HG02973 (cell line): ENCODE measurements around the gene HAX1.
"Not testable (repeated sequence)": the region's sequence is repeated elsewhere in the genome, so short reads cannot be mapped to it uniquely, and the experiment has no call there.

ENCODE experiments used
- ATAC-seq: cut with Tn5 transposase; IDR thresholded peaks from one replicate; pipeline ENCODE4 v1.9.1; 2021; ENCODE audit warnings: moderate library complexity; ENCODE audit not compliant: unreplicated experiment

HAX1 gene

DNA sequence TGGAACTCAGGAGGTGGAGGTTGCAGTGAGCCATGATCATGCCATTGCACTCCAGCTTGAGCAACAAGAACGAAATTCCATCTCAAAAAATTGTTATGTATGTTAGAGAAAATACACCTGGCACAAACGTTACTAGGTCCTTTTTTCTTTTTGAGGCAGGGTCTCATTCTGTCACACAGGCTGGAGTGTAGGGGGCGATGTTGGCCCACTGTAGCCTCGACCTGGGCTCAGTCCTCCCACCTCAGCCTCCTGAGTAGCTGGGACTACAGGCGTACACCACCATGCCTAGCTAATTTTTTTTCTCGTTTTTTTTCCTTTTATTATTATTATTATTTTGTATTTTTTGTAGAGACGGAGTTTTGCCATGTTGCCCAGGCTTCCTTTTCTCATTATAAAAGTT is 4.4 kb downstream of the HAX1 start:
- ATAC-seq: no peak

DNA sequence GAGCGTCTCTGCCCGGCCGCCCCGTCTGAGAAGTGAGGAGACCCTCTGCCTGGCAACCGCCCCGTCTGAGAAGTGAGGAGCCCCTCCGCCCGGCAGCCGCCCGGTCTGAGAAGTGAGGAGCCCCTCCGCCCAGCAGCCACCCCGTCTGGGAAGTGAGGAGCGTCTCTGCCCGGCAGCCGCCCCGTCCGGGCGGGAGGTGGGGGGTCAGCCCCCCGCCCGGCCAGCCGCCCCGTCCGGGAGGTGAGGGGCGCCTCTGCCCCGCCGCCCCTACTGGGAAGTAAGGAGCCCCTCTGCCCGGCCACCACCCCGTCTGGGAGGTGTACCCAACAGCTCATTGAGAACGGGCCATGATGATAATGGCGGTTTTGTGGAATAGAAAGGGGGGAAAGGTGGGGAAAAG is 15.2 kb downstream of the HAX1 start:
- ATAC-seq: not testable (repeated sequence)

DNA sequence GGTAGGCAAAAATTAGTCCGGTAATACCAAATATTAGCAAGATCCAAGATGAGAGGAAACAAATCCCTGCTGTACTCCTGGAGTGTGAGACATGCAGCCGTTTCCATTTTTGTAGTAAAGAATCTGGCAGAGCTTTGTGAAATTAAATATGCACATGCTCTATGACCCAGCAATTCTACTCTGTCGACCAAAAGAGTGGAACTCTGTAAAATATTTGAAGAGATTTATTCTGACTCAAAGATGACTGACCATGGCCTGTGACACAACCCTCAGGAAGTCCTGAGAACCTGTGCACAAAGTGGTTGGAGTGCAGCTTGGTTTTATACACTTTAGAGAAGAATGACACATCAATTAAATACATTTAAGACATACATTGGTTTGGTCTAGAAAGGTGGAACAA is 16.2 kb downstream of the HAX1 start:
- no peak for ATAC-seq

DNA sequence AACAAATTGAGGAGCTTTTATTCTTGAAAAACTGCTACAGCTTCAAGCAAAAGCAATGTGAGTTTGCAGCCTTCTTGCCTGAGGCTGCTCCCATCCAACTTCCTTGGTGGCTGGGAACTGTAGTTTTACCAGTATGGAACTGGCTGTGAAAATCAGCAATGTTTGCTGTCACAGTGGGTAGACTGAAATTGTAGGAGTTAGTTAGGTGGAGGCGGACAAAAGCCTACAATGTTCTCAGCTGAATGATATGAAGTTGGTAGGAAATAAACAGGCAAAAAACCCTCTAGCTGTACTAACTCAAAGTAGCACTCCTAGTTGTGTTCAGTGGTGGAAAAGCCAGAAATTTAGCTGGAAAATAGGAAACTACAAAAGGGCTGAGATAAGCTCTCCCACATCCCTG is 18.5 kb downstream of the HAX1 start:
- no peak for ATAC-seq

DNA sequence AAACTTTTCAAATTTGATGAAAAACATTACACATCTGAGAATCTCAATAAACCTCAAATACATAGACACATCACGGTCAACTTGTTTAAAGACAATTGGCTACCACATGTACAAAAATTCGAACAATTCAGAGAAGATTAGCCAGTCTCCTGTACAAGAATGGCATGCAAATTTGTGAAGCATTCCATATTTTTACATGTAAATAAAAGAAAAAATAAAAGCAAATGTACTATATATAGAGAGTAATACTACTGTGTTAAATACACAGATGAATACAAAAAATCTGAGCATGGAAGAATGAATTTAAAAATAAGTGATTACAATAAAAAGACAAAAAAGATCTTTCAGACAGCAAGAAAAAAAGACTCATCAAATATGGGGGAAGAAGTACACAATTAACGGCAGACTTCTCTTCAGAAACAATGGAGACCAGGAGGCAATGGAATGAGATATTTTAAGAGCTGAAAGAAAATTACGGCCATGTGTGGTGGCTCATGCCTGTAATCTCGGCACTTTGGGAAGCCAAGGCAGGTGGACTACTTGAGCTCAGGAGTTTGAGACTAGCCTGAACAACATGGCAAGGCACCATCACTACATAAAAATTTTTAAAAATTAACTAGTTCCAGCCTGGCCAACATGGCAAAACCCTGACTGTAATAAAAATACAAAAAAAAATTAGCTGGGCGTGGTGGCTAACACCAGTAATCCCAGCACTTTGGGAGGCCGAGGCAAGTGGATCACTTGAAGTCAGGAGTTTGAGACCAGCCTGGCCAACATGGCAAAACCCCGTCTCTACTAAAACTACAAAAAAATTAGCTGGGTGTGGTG is 23.2 kb downstream of the HAX1 start:
- ATAC-seq: no peak

DNA sequence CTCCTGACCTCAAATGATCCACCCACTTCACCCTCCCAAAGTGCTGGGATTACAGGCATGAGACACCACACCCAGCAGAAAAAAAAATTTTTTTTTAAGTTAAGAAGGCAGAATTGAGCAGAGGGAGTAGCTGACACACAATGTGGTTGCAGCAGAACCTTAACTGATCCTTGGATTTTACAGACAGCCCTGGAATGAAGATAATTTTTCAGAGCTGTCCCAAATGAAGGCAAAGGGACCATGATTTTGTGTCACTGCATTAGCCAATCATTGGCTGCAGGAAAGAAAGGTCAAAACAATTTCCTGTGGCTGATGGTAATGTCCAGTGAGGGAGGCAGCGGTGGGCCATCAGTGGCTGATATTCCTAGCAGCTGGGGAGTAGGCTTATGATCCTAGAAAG is 29.2 kb downstream of the HAX1 start:
- ATAC-seq: no peak

DNA sequence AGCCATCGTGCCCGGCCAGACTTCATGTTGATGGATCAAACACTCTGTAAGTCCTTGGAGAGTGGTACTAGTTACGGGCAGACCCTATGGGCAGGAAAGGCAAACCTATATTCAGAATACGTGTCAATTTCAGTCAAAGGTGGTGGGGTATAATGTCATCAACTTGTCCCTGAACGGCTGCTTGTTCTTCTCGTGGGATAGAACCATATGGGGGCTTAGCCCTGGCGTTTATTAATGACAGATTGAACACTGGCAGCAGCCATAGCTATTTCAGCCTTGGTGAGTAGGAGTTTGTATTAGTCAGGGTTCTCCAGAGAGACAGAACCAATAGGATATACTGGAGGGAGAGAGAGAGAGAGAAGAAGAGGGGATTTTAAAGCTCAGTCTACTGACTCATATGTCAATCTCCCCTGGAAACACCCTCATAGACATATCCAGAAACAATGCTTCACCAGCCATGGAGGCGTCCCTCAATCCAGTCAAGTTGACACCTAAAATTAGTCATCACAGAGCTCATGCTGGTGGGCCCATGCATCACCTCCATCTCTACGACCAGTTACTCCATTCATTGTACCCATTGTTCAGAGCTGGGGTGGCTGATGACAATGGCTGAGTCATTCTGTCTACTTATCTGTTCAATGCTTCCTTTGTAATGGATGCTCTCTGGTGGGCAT is 32.4 kb downstream of the HAX1 start:
- no peak for ATAC-seq

DNA sequence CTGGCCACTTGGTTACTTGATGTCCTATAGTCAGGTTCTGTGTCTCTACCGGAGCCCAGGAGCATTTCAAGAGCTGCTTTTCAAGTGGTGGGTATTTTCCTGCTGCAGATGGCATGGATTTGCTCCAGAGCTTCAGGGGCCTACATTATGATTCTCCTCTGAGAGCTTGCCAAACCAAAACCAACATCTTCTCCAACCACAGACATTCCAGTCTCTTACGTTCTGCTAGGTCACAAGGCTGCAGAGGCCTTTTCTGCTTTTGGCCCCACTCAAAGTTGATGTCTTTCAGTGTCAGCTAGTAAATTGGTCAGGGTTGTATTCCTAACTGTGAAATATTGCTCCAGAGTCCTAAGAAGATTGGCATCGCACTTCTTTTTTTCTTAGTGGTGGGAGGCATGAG is 33.7 kb downstream of the HAX1 start:
- ATAC-seq: no peak

DNA sequence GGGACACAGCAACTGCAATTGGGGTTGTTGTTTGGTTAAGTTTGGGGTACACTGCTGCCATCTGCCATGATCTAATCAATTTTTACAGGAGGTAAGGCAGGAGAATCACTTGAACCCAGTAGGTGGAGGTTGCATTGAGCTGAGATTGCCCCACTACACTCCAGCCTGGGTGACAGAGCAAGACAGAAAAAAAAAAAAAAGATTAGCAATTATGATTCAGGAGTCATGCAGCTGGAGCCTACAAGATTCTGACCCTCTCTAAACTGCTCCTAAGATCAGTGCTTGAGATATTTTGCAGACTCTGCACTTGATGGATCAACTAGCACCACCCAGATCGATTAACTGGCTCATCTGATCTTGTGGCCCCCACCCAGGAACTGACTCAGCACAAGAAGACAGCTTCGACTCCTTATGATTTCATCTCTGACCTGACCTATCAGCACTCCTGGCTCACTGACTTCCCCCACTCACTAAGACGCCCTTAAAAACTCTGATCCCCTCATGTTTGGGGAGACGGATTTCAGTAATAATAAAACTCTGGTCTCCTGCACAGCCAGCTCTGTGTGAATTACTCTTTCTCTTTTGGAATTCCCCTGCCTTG is 35.3 kb downstream of the HAX1 start:
- ATAC-seq: not testable (repeated sequence)

DNA sequence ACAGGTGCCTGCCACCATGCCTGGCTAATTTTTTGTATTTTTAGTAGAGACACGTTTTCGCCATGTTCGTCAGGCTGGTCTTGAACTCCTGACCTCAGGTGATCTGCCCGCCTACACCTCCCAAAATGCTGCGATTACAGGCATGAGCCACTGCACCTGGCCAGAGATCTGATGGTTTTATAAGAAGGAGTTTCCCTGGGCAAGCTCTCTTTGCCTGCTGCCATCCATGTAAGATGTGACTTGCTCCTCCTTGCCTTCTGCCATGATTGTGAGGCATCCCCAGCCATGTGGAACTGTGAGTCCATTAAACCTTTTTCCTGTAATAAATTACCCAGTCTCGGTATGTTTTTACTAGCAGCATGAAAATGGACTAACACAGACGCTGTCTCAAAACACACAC is 36.7 kb downstream of the HAX1 start:
- ATAC-seq: not testable (repeated sequence)

DNA sequence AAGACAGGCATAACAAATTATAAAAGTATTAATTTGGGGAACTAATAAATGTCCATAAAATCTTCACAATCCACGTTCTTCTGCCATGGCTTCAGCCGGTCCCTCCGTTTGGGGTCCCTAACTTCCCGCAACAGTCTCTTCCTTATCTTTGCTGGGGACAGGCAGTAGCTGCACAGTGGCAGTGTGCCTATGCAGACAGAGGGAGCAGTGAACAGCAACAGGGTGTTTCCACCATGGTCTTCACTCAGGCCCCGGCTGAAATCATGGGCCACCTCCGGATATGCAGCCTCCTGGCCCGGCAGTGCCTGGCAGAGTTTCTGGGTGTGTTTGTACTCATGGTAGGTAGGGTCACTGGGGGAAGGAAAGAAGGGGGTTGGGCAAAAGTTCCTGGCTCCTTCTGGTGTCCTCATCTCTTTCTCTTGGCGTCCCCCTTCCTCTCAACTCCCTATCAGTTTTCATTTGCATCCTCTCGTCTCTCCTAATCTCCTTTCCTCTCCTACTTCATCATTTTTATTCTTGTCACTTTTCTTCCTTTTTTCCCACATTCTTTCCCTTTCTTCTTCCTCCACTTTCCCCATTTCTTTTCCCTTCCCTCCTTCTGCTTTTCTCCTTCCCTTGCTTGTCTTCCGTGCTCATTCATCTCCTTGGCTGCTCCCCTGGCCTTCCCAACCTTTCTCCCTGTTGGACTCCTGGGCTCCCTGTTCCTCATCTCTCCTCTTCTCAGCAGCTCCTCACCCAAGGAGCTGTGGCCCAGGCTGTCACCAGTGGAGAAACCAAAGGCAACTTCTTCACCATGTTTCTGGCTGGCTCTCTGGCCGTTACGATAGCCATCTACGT is 40.0 kb downstream of the HAX1 start:
- ATAC-seq: not testable (repeated sequence)

DNA sequence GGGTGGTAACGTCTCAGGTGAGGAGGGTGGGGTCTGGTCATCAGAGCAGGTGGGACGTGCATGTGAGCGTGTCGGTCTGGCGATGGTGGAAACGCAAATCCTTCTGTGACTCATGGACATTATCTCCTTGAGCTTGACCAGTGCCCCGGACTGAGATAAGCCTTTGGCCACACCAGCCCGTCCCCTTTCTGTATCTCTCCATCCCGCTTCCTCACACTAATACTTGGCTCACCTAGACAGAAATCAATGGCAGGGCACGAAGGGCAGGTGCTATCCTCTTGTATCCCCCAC is 40.6 kb downstream of the HAX1 start:
- no peak for ATAC-seq

DNA sequence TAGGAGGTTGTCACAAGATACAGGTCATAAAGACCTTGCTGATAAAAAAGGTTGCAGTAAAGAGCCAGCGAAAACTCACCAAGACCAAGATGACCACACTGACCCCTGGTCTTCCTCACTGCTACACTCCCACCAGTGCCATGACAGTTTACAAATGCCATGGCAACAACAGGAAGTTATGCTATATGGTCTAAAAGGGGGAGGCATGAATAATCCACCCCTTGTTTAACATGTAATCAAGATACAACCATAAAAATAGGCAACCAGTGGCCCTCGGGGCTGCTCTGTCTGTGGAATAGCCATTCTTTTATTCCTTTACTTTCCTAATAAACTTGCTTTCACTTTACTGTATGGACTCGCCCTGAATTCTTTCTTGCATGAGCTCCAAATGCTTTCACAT is 41.8 kb downstream of the HAX1 start:
- not testable (repeated sequence) for ATAC-seq

DNA sequence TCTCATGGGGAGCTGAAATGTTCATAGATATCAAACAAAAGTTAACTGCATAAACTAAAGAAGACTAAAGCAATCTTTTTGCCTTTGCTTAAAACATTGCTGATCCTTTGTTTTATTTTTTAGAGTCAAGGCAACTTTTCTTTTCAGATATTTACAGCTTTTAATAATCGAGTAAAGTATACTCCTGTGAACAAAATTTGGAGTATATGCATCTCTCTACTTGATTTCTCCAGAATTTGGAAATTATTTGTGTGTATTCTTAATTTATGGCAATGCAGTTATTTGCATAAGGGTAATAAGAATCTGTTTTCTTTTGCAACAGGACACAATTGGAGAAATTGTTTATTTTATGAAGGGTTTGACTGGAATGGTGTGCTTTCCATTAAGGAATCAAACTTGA is 44.3 kb downstream of the HAX1 start:
- ATAC-seq: no peak

DNA sequence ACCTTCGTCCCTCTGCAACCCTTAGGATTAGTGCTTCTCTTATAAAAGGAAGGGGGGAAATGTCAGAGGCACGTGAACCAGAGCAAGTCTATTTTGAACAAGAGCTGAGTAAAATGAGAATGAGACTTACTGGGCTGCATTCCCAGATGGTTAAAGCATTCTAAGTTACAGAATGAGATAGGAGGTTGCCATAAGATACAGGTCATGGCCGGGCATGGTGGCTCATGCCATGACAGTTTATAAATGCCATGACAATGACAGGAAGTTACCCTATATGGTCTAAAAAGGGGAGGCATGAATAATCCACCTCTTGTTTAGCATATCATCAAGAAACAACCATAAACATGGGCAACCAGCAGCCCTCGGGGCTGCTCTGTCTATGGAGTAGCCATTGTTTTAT is 46.0 kb downstream of the HAX1 start:
- no peak for ATAC-seq

DNA sequence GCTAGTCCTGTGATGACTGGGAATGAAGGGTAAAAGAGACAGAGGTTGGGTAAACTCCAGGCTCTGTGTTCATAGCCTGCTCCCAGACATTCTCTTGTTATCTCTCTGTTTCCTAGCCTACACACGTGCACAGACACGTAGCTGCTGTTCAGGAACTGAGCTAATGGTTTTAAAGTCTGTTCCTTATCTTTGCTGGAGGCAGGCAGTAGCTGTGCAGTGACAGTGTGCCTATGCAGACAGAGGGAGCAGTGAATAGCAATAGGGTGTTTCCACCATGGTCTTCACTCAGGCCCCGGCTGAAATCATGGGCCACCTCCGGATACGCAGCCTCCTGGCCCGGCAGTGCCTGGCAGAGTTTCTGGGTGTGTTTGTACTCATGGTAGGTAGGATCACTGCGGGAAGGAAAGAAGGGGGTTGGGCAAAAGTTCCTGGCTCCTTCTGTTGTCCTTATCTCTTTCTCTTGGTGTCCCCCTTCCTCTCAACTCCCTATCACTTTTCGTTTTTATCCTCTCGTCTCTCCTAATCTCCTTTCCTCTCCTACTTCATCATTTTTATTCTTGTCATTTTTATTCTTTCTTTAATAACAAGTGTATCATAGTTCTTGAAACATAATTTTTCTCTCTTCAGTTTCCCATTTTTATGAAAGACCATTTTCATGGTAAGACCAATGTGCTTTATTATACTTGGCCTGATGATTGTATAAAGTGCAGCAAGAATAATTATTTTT is 48.6 kb downstream of the HAX1 start, which contains the start of gene AQP10:
AQP10 (plus strand) TSS at position 212 of the 727 bp plus-strand sequence; CDS start at position 275, 63 bp downstream.
- ATAC-seq: no peak

DNA sequence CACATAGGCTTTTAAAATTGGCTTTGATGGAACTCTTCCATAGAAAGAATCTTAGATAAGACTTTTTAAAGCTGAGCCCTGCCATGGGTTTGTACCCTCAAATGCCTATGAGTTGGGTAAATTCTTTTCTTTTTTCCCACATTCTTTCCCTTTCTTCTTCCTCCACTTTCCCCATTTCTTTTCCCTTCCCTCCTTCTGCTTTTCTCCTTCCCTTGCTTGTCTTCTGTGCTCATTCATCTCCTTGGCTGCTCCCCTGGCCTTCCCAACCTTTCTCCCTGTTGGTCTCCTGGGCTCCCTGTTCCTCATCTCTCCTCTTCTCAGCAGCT is 49.1 kb downstream of the HAX1 start:
- ATAC-seq: not testable (repeated sequence)

DNA sequence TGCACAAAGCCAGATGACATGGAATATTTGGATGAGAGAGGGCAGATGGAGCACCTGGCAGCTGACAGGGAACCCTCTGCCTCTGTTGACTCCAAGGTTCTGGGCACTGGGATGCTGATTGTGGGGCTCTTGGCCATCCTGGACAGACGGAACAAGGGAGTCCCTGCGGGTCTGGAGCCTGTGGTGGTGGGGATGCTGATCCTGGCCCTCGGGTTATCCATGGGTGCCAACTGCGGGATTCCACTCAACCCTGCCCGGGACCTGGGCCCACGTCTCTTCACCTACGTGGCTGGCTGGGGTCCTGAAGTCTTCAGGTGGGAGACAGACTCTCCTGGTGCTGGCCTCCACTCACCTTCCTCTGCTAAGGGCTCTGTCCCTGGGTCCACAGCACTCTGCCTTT is 51.1 kb downstream of the HAX1 start:
- ATAC-seq: no peak

DNA sequence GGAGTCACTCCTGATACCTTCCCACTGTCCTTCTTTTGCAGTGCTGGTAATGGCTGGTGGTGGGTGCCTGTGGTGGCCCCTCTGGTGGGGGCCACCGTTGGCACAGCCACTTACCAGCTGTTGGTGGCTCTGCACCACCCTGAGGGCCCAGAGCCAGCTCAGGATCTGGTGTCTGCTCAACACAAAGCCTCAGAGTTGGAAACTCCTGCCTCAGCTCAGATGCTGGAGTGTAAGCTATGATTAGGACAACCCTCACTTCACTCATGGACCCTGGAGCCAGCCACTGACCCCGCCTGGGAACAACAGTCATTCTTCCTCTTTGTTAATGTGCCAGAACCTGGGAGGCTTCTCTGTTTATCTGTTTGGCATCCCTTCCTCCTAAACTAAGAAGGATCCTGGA is 51.8 kb downstream of the HAX1 start:
- no peak for ATAC-seq

DNA sequence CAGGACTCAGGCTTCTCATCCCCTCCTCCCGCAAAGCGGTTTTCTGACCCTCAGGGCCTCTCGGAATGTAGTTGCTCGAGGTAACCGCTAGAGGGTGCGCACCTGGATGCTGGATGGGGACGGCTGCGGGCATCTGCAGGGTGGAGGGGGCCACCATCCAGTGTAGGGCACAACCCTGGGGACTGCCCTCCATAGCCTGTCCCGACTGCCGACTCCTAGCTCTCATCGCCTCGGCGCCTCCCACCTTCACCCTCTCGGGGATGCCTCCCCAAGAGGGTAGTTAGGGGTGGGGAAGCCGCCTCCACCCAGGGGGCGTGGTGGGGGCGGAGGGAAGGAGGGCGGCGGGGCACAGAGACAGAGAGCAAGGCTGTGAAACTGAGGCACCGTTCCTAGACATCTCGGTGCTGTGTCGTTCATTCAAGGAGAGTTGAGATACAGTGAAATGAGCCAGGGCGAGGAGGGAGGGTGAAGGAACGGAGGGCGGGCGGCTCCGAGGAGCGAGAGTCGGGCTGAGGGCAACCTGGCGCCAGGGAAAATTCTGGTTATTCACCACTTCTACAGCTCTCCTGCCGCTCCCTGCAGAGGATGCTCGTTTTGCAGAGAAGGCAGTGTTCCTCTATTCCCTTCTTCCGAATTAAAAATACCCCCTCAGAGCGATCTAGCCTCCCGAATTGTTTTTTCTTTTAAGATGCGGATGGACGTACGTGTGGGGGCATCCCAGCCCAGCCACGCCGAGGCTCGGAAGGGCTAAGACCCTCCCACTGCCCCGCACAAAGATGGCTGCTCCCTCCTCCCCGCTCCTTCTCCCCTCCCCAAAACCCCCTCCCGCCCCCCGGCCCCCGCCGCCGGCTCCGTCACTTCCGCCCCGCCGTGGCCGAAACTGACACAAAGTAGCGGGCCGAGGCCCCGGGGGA is 52.5 kb downstream of the HAX1 start, which contains the start of gene ATP8B2:
ATP8B2 (plus strand) TSS at position 857 of the 914 bp plus-strand sequence. CDS start 2,617 bp downstream, outside the sequence.
- ATAC-seq: no peak
